ENCODE measurements around the gene FUT7. TPM values are rescaled to one million over a fixed set of nuclear protein-coding genes. Genes with fewer than 3 reads are reported as not detected.

FUT7 gene
- total and polyA plus RNA-seq, 9 of the 15 experiments (the other 6 are each of a cell fraction or from before 2014, with no cell fraction given), result not detected

- TF ChIP-seq RBM15 (IDR thresholded peaks at IDR 0.05; ENCODE audit: insufficient read depth, low read length) (no peak), BRD4 (IDR thresholded peaks at IDR 0.05) (no peak), C11orf30 (IDR thresholded peaks at IDR 0.05; ENCODE audit: low read depth) (no peak), HBP1 (CRISPR knock-in tag; IDR thresholded peaks at IDR 0.05) (no peak), FOXK2 (conservative IDR thresholded peaks at IDR 0.05 in 1 of 2, IDR thresholded peaks at IDR 0.05 in 1 of 2; ENCODE audit: low read depth in 2 of 2) (no peak)
Measured at GRCh38 chr9:137065336-137065967, 33.6 kb upstream of the FUT7 start (continued).

- H3K27ac ChIP-seq (ENCODE audit: extremely low read depth, low read depth, low read length), result no peak overlapping the region
- DNase-seq (ENCODE audit: extremely low read depth in 1 of 4, low spot score in 3 of 4) (no peak), FAIRE-seq (no peak), ATAC-seq (no peak)
- ChIA-PET CTCF (ENCODE audit: low intra/inter-chr PET ratio) (no interaction called here), POLR2A (no interaction called here)
- peaks cover 26% of the 10 kb centered on the region for H3K79me2 ChIP-seq (ENCODE audit: control insufficient read depth, insufficient read depth, low read length)
- whole genome bisulfite sequencing (ENCODE audit: insufficient coverage, low coverage, missing lambda C conversion rate), result 77% methylated on average over 5 of the region's 12 CpGs
- intact Hi-C loops (cut with micrococcal nuclease), result no loop called here
- no peaks in the 10 kb centered on the region for H3K9me3 ChIP-seq (replicated peaks; ENCODE audit: control insufficient read depth, insufficient read depth, low read depth, low read length)
- H4K20me1 ChIP-seq (replicated peaks; ENCODE audit: control insufficient read depth, insufficient read depth, low read length), result peaks cover 22% of the 10 kb centered on the region
- peaks cover 41% of the 10 kb centered on the region; the same call in 2 of the 3 replicates for H3K36me3 ChIP-seq (ENCODE audit: control insufficient read depth, insufficient read depth, low read length)
- BruUV-seq (replicated peaks), result no TSS peak
- in situ Hi-C loops (cut with MboI), result no loop called here
- peaks cover 18 to 58% of the 10 kb centered on the region in 2 experiments; a peak in 4 of 5 replicates for H3K4me1 ChIP-seq (replicated peaks in 1 of 2; ENCODE audit: control insufficient read depth in 2 of 2, insufficient read depth in 2 of 2, low read length in 2 of 2)
- peaks cover 8% of the 10 kb centered on the region for H3K9me1 ChIP-seq (ENCODE audit: control insufficient read depth, insufficient read depth, low read length)
- H3K27me3 ChIP-seq (ENCODE audit: control insufficient read depth in 2 of 2, insufficient read depth in 2 of 2, low read length in 2 of 2), result no peaks in the 10 kb centered on the region
- no peak overlapping the region; a peak in 1 of 4 replicates for H3K9ac ChIP-seq (ENCODE audit: insufficient read depth in 1 of 2, low read depth in 2 of 2, low read length in 2 of 2)
- no peak overlapping the region for H3K4me2 ChIP-seq (ENCODE audit: insufficient read depth, low read length)
- no peak for TF ChIP-seq NKRF (IDR thresholded peaks at IDR 0.05; ENCODE audit: borderline replicate concordance)
- no peak for TF ChIP-seq SAP30 (IDR thresholded peaks at IDR 0.05; ENCODE audit: borderline replicate concordance, insufficient read depth, low read depth, low read length, poor library complexity, severe bottlenecking)
- H2AFZ ChIP-seq (ENCODE audit: low read depth, low read length), result no peak overlapping the region
- no peak overlapping the region for H3K4me3 ChIP-seq
Measured at GRCh38 chr9:137064880-137065164, 32.9 kb upstream of the FUT7 start.
